H9 (cell line): ENCODE results near the gene RPA1. TPM values are rescaled to one million over a fixed set of nuclear protein-coding genes. Genes with fewer than 3 reads are reported as not detected.

ENCODE experiments used
- DNase-seq: peaks from one replicate; pipeline ENCODE4 v3.0.0-alpha.2; 2017
- H2AFZ ChIP-seq: one replicate; pipeline ENCODE4 v1.6.1; 2013; ENCODE audit warnings: mild to moderate bottlenecking, low read length, control low read depth, moderate library complexity
- H2AK5ac ChIP-seq: 2 replicates; pipeline ENCODE4 v1.6.1; 2013; ENCODE audit warnings: low read length, control low read depth, mixed read lengths; ENCODE audit not compliant: insufficient read length
- H2BK120ac ChIP-seq: one replicate; pipeline ENCODE4 v1.6.1; 2013; ENCODE audit warnings: low read depth, mild to moderate bottlenecking, low read length, control low read depth, inconsistent platforms; ENCODE audit not compliant: poor library complexity, severe bottlenecking
- H2BK12ac ChIP-seq: 2 replicates; pipeline ENCODE4 v1.6.1; 2013; ENCODE audit warnings: low read length, control low read depth, mixed read lengths, low read depth; ENCODE audit not compliant: insufficient read length
- H2BK15ac ChIP-seq: 2 replicates; pipeline ENCODE4 v1.6.1; 2013; ENCODE audit warnings: low read depth, low read length, control low read depth
- H2BK20ac ChIP-seq: one replicate; pipeline ENCODE4 v1.6.1; 2013; ENCODE audit warnings: low read depth, mild to moderate bottlenecking, low read length, control low read depth, inconsistent platforms; ENCODE audit not compliant: poor library complexity, severe bottlenecking
- H2BK5ac ChIP-seq: 2 replicates; pipeline ENCODE4 v1.6.1; 2013; ENCODE audit warnings: low read length, control low read depth, mixed read lengths; ENCODE audit not compliant: insufficient read length
- H3K14ac ChIP-seq: 2 replicates; pipeline ENCODE4 v1.6.1; 2013; ENCODE audit warnings: low read length, control low read depth; ENCODE audit not compliant: insufficient read depth
- H3K18ac ChIP-seq: 2 replicates; pipeline ENCODE4 v1.6.1; 2013; ENCODE audit warnings: low read depth, mild to moderate bottlenecking, mixed read lengths, low read length, control low read depth; ENCODE audit not compliant: insufficient read length
- H3K23ac ChIP-seq: 2 replicates; pipeline ENCODE4 v1.6.1; 2013; ENCODE audit warnings: low read length, control low read depth, mixed read lengths, low read depth; ENCODE audit not compliant: insufficient read length
- H3K23me2 ChIP-seq: 2 replicates; pipeline ENCODE4 v1.6.1; 2013; ENCODE audit warnings: low read depth, mild to moderate bottlenecking, mixed read lengths, low read length, control low read depth; ENCODE audit not compliant: insufficient read length, poor library complexity, severe bottlenecking
- H3K27ac ChIP-seq: 2 replicates; pipeline ENCODE4 v1.5.1; 2013; ENCODE audit warnings: low read length, control low read depth, mixed read lengths, low read depth; ENCODE audit not compliant: insufficient read length
- H3K27me3 ChIP-seq: 2 replicates; pipeline ENCODE4 v1.6.1; 2013; ENCODE audit warnings: low read length, control low read depth, inconsistent platforms; ENCODE audit not compliant: insufficient read depth
- H3K4ac ChIP-seq: 2 replicates; pipeline ENCODE4 v1.6.1; 2013; ENCODE audit warnings: low read depth, mild to moderate bottlenecking, control low read depth, inconsistent platforms, low read length, moderate library complexity
- H3K4me1 ChIP-seq: 2 replicates; pipeline ENCODE4 v1.6.1; 2013; ENCODE audit warnings: low read length, control low read depth, inconsistent platforms; ENCODE audit not compliant: insufficient read depth
- H3K4me2 ChIP-seq: 2 replicates; pipeline ENCODE4 v1.6.1; 2013; ENCODE audit warnings: low read length, control low read depth, mixed read lengths; ENCODE audit not compliant: insufficient read length, insufficient read depth
- H3K56ac ChIP-seq: 2 replicates; pipeline ENCODE4 v1.6.1; 2013; ENCODE audit warnings: low read depth, mild to moderate bottlenecking, mixed read lengths, low read length, control low read depth; ENCODE audit not compliant: insufficient read length
- H3K79me1 ChIP-seq: 2 replicates; pipeline ENCODE4 v1.6.1; 2013; ENCODE audit warnings: low read depth, mild to moderate bottlenecking, moderate library complexity, low read length, control low read depth, inconsistent platforms; ENCODE audit not compliant: insufficient read depth, poor library complexity, severe bottlenecking
- H3K79me2 ChIP-seq: 2 replicates; pipeline ENCODE4 v1.6.1; 2013; ENCODE audit warnings: low read length, control low read depth, inconsistent platforms; ENCODE audit not compliant: insufficient read depth
- H3K9ac ChIP-seq: 2 replicates; pipeline ENCODE4 v1.6.1; 2013; ENCODE audit warnings: low read length, control low read depth, mixed read lengths; ENCODE audit not compliant: insufficient read length; ENCODE audit errors: extremely low read depth
- H3K9me3 ChIP-seq: one replicate; pipeline ENCODE4 v1.6.1; 2013; ENCODE audit warnings: low read depth, low read length, inconsistent platforms; ENCODE audit not compliant: control insufficient read depth
- H3T11ph ChIP-seq: one replicate; pipeline ENCODE4 v1.6.1; 2013; ENCODE audit warnings: mild to moderate bottlenecking, low read length, control low read depth, inconsistent platforms
- H4K20me1 ChIP-seq: one replicate; pipeline ENCODE4 v1.6.1; 2013; ENCODE audit not compliant: control insufficient read depth, insufficient read length, insufficient read depth
- H4K5ac ChIP-seq: 2 replicates; pipeline ENCODE4 v1.6.1; 2013; ENCODE audit warnings: low read depth, mild to moderate bottlenecking, mixed read lengths, low read length, control low read depth; ENCODE audit not compliant: insufficient read length
- H4K8ac ChIP-seq: replicated peaks from 2 replicates; pipeline ENCODE4 v1.6.1; 2013; ENCODE audit warnings: low read length, control low read depth, mixed read lengths, low read depth; ENCODE audit not compliant: insufficient read length
- H4K91ac ChIP-seq: 2 replicates; pipeline ENCODE4 v1.6.1; 2013; ENCODE audit warnings: low read depth, mild to moderate bottlenecking, moderate library complexity, mixed read lengths, low read length, control low read depth; ENCODE audit not compliant: insufficient read length
- H3K27ac Mint-ChIP-seq, 3 experiments: 2 replicates in 2 of 3; 3 replicates in 1 of 3; pipeline ENCODE4 v1.8.0; 2020 to 2021; ENCODE audit warnings: mixed read lengths in 3 of 3, mild to moderate bottlenecking in 1 of 3, moderate library complexity in 1 of 3
- H3K27me3 Mint-ChIP-seq: 2 replicates; pipeline ENCODE4 v1.8.0; 2021; ENCODE audit warnings: low read depth, mild to moderate bottlenecking, moderate library complexity, mixed read lengths
- H3K36me3 Mint-ChIP-seq, 3 experiments: 2 replicates in 2 of 3; 3 replicates in 1 of 3; pipeline ENCODE4 v1.8.0; 2020 to 2021; ENCODE audit warnings: low read depth in 3 of 3, mixed read lengths in 3 of 3; ENCODE audit not compliant: insufficient read depth in 1 of 3
- H3K4me1 Mint-ChIP-seq, 2 experiments: 2 replicates each; pipeline ENCODE4 v1.8.0; 2020; ENCODE audit warnings: mixed read lengths in 2 of 2
- H3K4me3 Mint-ChIP-seq, 2 experiments: 2 replicates in 1 of 2; 3 replicates in 1 of 2; pipeline ENCODE4 v1.8.0; 2020 to 2021; ENCODE audit warnings: mild to moderate bottlenecking in 2 of 2, mixed read lengths in 2 of 2, moderate library complexity in 1 of 2
- H3K9me3 Mint-ChIP-seq, 2 experiments: 2 replicates in 1 of 2; 3 replicates in 1 of 2; pipeline ENCODE4 v1.8.0; 2020; ENCODE audit warnings: mild to moderate bottlenecking in 2 of 2, mixed read lengths in 2 of 2, moderate library complexity in 1 of 2
- WGBS: extraction: QIAGEN DNeasy Blood & Tissue Kit; methylation state at CpG from one replicate; pipeline ENCODE4 v1.1.7; 2013; ENCODE audit warnings: missing lambda C conversion rate, low lambda C conversion rate, mixed read lengths; ENCODE audit not compliant: insufficient read length; ENCODE audit errors: extremely low coverage; 5-methylcytosine and 5-hydroxymethylcytosine counted together
- total RNA-seq: library from RNA; stranded (reverse); gene quantifications from 2 replicates; pipeline ENCODE4 v1.2.1, GENCODE V29; 2021
- TF ChIP-seq, protein P1 (sequence below): fragments of 200-600 bp; sonication (generic); conservative IDR thresholded peaks from 3 replicates; pipeline ENCODE4 v1.8.0; 2021; ENCODE audit warnings: antibody characterized with exemption, mild to moderate bottlenecking

Gene RPA1
- total RNA-seq, 1 experiment from 2014 or later: 215 TPM

DNA sequence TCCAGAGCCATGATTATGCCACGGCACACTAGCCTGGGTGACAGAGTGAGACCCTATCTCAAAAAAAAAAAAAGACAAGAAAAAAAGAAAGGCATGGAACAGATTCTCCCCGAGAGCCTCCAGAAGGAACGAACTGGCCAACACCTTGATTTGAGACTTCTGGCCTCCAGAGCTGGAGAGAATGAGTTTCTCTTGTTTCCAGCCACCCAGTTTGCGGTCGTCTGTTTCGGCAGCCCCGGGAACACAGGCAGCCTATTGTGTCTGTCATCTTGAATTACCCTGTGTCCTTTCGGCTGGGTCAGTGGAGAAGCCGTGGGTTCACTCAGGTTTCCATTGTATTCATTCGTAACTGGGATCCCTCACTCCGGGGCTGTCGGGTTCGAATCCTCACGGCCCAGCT lies 83.9 kb downstream of the RPA1 start:
- peaks cover 28% of the 10 kb centered on the region for H3K27me3 ChIP-seq

More for the DNA sequence above, 83.9 kb downstream of the RPA1 start:
- Mint-ChIP-seq H3K36me3 (no peaks in the 10 kb centered on the region), H3K9me3 (peaks cover 0 to 6% of the 10 kb centered on the region in 2 experiments; a peak in 1 of 5 replicates), H3K4me1 (peaks cover 7 to 27% of the 10 kb centered on the region in 2 experiments; a peak in 3 of 4 replicates), H3K27me3 (peaks cover 93% of the 10 kb centered on the region), H3K27ac (no peak overlapping the region), H3K4me3 (no peak overlapping the region)
- Histone ChIP-seq H2BK5ac (no peak overlapping the region), H3K9me3 (no peaks in the 10 kb centered on the region), H3T11ph (no peak overlapping the region), H3K23ac (no peak overlapping the region), H3K4me2 (no peak overlapping the region), H2AFZ (no peak overlapping the region), H4K8ac (no peak overlapping the region), H2BK15ac (no peak overlapping the region), H3K4me1 (no peaks in the 10 kb centered on the region), H2BK12ac (no peak overlapping the region), H3K9ac (no peak overlapping the region), H3K4ac (no peak overlapping the region), H2BK20ac (no peak overlapping the region), H4K20me1 (no peaks in the 10 kb centered on the region), H2BK120ac (no peak overlapping the region), H3K23me2 (no peaks in the 10 kb centered on the region), H4K5ac (no peak overlapping the region), H3K79me2 (no peaks in the 10 kb centered on the region), H2AK5ac (no peak overlapping the region), H3K14ac (no peak overlapping the region), H3K56ac (no peak overlapping the region), H3K79me1 (no peaks in the 10 kb centered on the region), H3K27ac (no peak overlapping the region), H4K91ac (no peak overlapping the region), H3K18ac (no peak overlapping the region)
- no peak for DNase-seq
- TF ChIP-seq, protein P1, sequence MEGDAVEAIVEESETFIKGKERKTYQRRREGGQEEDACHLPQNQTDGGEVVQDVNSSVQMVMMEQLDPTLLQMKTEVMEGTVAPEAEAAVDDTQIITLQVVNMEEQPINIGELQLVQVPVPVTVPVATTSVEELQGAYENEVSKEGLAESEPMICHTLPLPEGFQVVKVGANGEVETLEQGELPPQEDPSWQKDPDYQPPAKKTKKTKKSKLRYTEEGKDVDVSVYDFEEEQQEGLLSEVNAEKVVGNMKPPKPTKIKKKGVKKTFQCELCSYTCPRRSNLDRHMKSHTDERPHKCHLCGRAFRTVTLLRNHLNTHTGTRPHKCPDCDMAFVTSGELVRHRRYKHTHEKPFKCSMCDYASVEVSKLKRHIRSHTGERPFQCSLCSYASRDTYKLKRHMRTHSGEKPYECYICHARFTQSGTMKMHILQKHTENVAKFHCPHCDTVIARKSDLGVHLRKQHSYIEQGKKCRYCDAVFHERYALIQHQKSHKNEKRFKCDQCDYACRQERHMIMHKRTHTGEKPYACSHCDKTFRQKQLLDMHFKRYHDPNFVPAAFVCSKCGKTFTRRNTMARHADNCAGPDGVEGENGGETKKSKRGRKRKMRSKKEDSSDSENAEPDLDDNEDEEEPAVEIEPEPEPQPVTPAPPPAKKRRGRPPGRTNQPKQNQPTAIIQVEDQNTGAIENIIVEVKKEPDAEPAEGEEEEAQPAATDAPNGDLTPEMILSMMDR: no peak
- no CpG with 5 or more reads among the region's 14 CpGs for WGBS
